ENCODE measurements around the gene DAPK2.
"Not testable (repeated sequence)": the region's sequence is repeated elsewhere in the genome, so short reads cannot be mapped to it uniquely, and the experiment has no call there.

DNA sequence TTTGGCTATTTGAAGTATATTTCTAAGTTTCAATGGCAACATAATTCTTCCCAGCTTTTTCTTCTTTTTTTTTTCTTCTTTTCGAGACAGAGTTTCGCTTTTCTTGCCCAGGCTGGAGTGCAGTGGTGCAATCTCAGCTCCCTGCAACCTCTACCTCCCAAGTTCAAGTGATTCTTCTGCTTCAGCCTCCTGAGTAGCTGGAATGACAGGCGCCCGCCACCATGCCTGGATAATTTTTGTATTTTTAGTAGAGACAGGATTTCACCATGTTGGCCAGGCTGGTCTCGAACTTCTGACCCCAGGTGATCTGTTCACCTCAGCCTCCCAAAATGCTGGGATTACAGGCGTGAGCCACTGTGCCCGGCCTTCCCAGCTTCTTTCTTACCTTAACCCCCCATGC, 146.7 kb downstream of the DAPK2 start:
- TF ChIP-seq, protein P1, sequence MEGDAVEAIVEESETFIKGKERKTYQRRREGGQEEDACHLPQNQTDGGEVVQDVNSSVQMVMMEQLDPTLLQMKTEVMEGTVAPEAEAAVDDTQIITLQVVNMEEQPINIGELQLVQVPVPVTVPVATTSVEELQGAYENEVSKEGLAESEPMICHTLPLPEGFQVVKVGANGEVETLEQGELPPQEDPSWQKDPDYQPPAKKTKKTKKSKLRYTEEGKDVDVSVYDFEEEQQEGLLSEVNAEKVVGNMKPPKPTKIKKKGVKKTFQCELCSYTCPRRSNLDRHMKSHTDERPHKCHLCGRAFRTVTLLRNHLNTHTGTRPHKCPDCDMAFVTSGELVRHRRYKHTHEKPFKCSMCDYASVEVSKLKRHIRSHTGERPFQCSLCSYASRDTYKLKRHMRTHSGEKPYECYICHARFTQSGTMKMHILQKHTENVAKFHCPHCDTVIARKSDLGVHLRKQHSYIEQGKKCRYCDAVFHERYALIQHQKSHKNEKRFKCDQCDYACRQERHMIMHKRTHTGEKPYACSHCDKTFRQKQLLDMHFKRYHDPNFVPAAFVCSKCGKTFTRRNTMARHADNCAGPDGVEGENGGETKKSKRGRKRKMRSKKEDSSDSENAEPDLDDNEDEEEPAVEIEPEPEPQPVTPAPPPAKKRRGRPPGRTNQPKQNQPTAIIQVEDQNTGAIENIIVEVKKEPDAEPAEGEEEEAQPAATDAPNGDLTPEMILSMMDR (IDR thresholded peaks at IDR 0.05): not testable (repeated sequence)
- not testable (repeated sequence) for TF ChIP-seq EP300 (IDR thresholded peaks at IDR 0.05; ENCODE audit: low read depth); POLR2A (IDR thresholded peaks at IDR 0.05)

Measured in transverse colon (tissue), 3 donors.